ENCODE results near the gene UBL3. TPM values are rescaled to one million over a fixed set of nuclear protein-coding genes. Genes with fewer than 3 reads are reported as not detected.

Gene UBL3
- total and polyA plus RNA-seq, 3 donors from 2014 or later, result 35.0 to 42.4 (median 41.6) TPM

- Histone ChIP-seq H3K36me3 (ENCODE audit: low read depth, missing control alignments) (no peaks in the 10 kb centered on the region), H3K4me1 (no peaks in the 10 kb centered on the region), H3K27me3 (no peaks in the 10 kb centered on the region), H3K27ac (no peak overlapping the region), H3K4me3 (no peak overlapping the region), H3K9me3 (no peaks in the 10 kb centered on the region)
- DNase-seq, result no peak
- 92 to 96% methylated on average over 1 of the region's 1 CpG for WGBS, 2 donors
- no peak for TF ChIP-seq POLR2A (IDR thresholded peaks at IDR 0.05)
- TF ChIP-seq CTCF (IDR thresholded peaks at IDR 0.05), result no peak
- intact Hi-C loops (cut with DNase I; ENCODE audit: low total_unique reads), result no loop called here
Observed at GRCh38 chr13:29786698-29787097, 63.7 kb downstream of the UBL3 start.

- Histone ChIP-seq H3K36me3 (ENCODE audit: low read depth, missing control alignments) (no peaks in the 10 kb centered on the region), H3K9me3 (no peaks in the 10 kb centered on the region), H3K4me1 (no peaks in the 10 kb centered on the region), H3K27me3 (no peaks in the 10 kb centered on the region), H3K4me3 (no peak overlapping the region), H3K27ac (no peak overlapping the region)
- intact Hi-C loops (cut with DNase I; ENCODE audit: low total_unique reads), result no loop called here
- TF ChIP-seq POLR2A (IDR thresholded peaks at IDR 0.05), result no peak
- TF ChIP-seq CTCF (IDR thresholded peaks at IDR 0.05), result no peak
- no peak for DNase-seq
Observed at GRCh38 chr13:29785978-29786377, 64.4 kb downstream of the UBL3 start.

- no peak for DNase-seq
- TF ChIP-seq POLR2A (IDR thresholded peaks at IDR 0.05) (no peak), CTCF (IDR thresholded peaks at IDR 0.05) (no peak)
- H3K9me3 ChIP-seq, result no peaks in the 10 kb centered on the region
- WGBS, 2 donors, result 94 to 100% methylated on average over 1 of the region's 1 CpG
- H3K4me3 ChIP-seq, result peak overlapping the region in 1 of 2 donors; percentile 4
- no peak overlapping the region for H3K27ac ChIP-seq
- no peaks in the 10 kb centered on the region for H3K27me3 ChIP-seq
- H3K4me1 ChIP-seq, result no peaks in the 10 kb centered on the region
- H3K36me3 ChIP-seq (ENCODE audit: low read depth, missing control alignments), result no peaks in the 10 kb centered on the region
- intact Hi-C loops (cut with DNase I; ENCODE audit: low total_unique reads), result no loop called here
Observed at GRCh38 chr13:29782798-29783197, 67.6 kb downstream of the UBL3 start.

- DNase-seq, result no peak
- no peaks in the 10 kb centered on the region for H3K9me3 ChIP-seq
- no peaks in the 10 kb centered on the region for H3K36me3 ChIP-seq (ENCODE audit: low read depth, missing control alignments)
- intact Hi-C loops (cut with DNase I; ENCODE audit: low total_unique reads), result loop anchor here (10.0 kb wide), 1 partner anchor 340 kb away; no protein-coding TSS in a partner anchor
- no peaks in the 10 kb centered on the region for H3K27me3 ChIP-seq
- TF ChIP-seq CTCF (IDR thresholded peaks at IDR 0.05) (no peak), POLR2A (IDR thresholded peaks at IDR 0.05) (no peak)
- WGBS, 2 donors, result 67 to 76% methylated on average over 1 of the region's 1 CpG
- no peaks in the 10 kb centered on the region for H3K4me1 ChIP-seq
- H3K27ac ChIP-seq, result no peak overlapping the region
- H3K4me3 ChIP-seq, result no peak overlapping the region
Observed at GRCh38 chr13:29774830-29775229, 75.6 kb downstream of the UBL3 start.

GRCh38 chr13:29771247-29771646, 79.2 kb downstream of the UBL3 start:
- no peak overlapping the region for H3K27ac ChIP-seq
- H3K4me1 ChIP-seq, result no peaks in the 10 kb centered on the region
- H3K36me3 ChIP-seq (ENCODE audit: low read depth, missing control alignments), result no peaks in the 10 kb centered on the region
- 68 to 76% methylated on average over 2 of the region's 2 CpGs for WGBS, 2 donors
- H3K4me3 ChIP-seq, result no peak overlapping the region
- no peaks in the 10 kb centered on the region for H3K27me3 ChIP-seq
- intact Hi-C loops (cut with DNase I; ENCODE audit: low total_unique reads), result loop anchor here (10.0 kb wide), 1 partner anchor 344 kb away; no protein-coding TSS in a partner anchor
- no peaks in the 10 kb centered on the region for H3K9me3 ChIP-seq
- TF ChIP-seq POLR2A (IDR thresholded peaks at IDR 0.05) (no peak), CTCF (IDR thresholded peaks at IDR 0.05) (peak in 2 of 3 experiments; percentile 13 to 45)
- no peak for DNase-seq
